Smooth muscle cell of the brain vasculature (primary cell): ENCODE data around the gene CLIC6.

Experiments
- DNase-seq: peaks from one replicate; pipeline ENCODE4 v3.0.0-alpha.2; 2012; ENCODE audit warnings: low read depth, low spot score

Gene CLIC6

GRCh38 chr21:34766862-34767261, 98.1 kb downstream of the CLIC6 start:
- DNase-seq = no peak
